ENCODE results near the gene FOXG1. TPM values are rescaled to one million over a fixed set of nuclear protein-coding genes. Genes with fewer than 3 reads are reported as not detected.

The FOXG1 gene
- total RNA-seq, 2 experiments from 2014 or later: not detected

- H3K4me3 Mint-ChIP-seq: no peak overlapping the region
- CTCF ChIA-PET: interaction anchor here (1.0 kb wide), 1 partner anchor 17 kb away, joined by 5 read pairs; no protein-coding TSS in a partner anchor
- no peak for DNase-seq
Observed at GRCh38 chr14:28756884-28757570, 9.6 kb upstream of the FOXG1 start.

GRCh38 chr14:28757786-28758185 is 8.8 kb upstream of the FOXG1 start:
- ChIA-PET CTCF (interaction anchor here (1.0 kb wide), 1 partner anchor 16 kb away, joined by 5 read pairs; no protein-coding TSS in a partner anchor), POLR2A (no interaction called here)
- peaks cover 5% of the 10 kb centered on the region for H3K9me3 Mint-ChIP-seq
- intact Hi-C loops (cut with micrococcal nuclease): no loop called here
- H3K4me3 Mint-ChIP-seq: no peak overlapping the region
- no peak overlapping the region for H3K27ac Mint-ChIP-seq
- H3K27me3 Mint-ChIP-seq: peaks cover 79% of the 10 kb centered on the region
- H3K36me3 Mint-ChIP-seq: peaks cover 8% of the 10 kb centered on the region
- DNase-seq: no peak
- no peaks in the 10 kb centered on the region for H3K4me1 Mint-ChIP-seq (ENCODE audit: low read depth)

More at GRCh38 chr14:28756884-28757570, 9.6 kb upstream of the FOXG1 start:
- Mint-ChIP-seq H3K4me1 (ENCODE audit: low read depth) (no peaks in the 10 kb centered on the region), H3K36me3 (peaks cover 8% of the 10 kb centered on the region), H3K9me3 (peaks cover 5% of the 10 kb centered on the region), H3K27me3 (peaks cover 73% of the 10 kb centered on the region), H3K27ac (no peak overlapping the region)
- intact Hi-C loops (cut with micrococcal nuclease): no loop called here
- POLR2A ChIA-PET: no interaction called here

- Mint-ChIP-seq H3K27me3 (peaks cover 80% of the 10 kb centered on the region), H3K4me1 (ENCODE audit: low read depth) (no peaks in the 10 kb centered on the region), H3K9me3 (peaks cover 5% of the 10 kb centered on the region), H3K27ac (no peak overlapping the region), H3K4me3 (no peak overlapping the region), H3K36me3 (peaks cover 8% of the 10 kb centered on the region)
- no peak for DNase-seq
- CTCF ChIA-PET: no interaction called here
- POLR2A ChIA-PET: no interaction called here
- intact Hi-C loops (cut with micrococcal nuclease): no loop called here
Observed at GRCh38 chr14:28758253-28758884, 8.2 kb upstream of the FOXG1 start.

- POLR2A ChIA-PET: no interaction called here
- H3K27me3 Mint-ChIP-seq: peaks cover 78% of the 10 kb centered on the region
- H3K36me3 Mint-ChIP-seq: peaks cover 8% of the 10 kb centered on the region
- no peaks in the 10 kb centered on the region for H3K4me1 Mint-ChIP-seq (ENCODE audit: low read depth)
- peaks cover 5% of the 10 kb centered on the region for H3K9me3 Mint-ChIP-seq
- no peak overlapping the region for H3K27ac Mint-ChIP-seq
- H3K4me3 Mint-ChIP-seq: no peak overlapping the region
- CTCF ChIA-PET: no interaction called here
- intact Hi-C loops (cut with micrococcal nuclease): no loop called here
- DNase-seq: no peak
Observed at GRCh38 chr14:28758885-28759652, 7.5 kb upstream of the FOXG1 start.

- no peak for DNase-seq
- Mint-ChIP-seq H3K4me3 (no peak overlapping the region), H3K36me3 (peaks cover 9% of the 10 kb centered on the region), H3K27ac (no peak overlapping the region), H3K9me3 (peaks cover 5% of the 10 kb centered on the region), H3K27me3 (peaks cover 77% of the 10 kb centered on the region), H3K4me1 (ENCODE audit: low read depth) (no peaks in the 10 kb centered on the region)
- intact Hi-C loops (cut with micrococcal nuclease): no loop called here
- ChIA-PET CTCF (no interaction called here), POLR2A (no interaction called here)
Observed at GRCh38 chr14:28759653-28760313, 6.8 kb upstream of the FOXG1 start.

GRCh38 chr14:28760431-28760996 is 6.1 kb upstream of the FOXG1 start:
- no peak overlapping the region for H3K27ac Mint-ChIP-seq
- H3K4me3 Mint-ChIP-seq: no peak overlapping the region
- CTCF ChIA-PET: no interaction called here
- DNase-seq: no peak
- peaks cover 10% of the 10 kb centered on the region for H3K36me3 Mint-ChIP-seq
- H3K27me3 Mint-ChIP-seq: peaks cover 77% of the 10 kb centered on the region
- peaks cover 3% of the 10 kb centered on the region for H3K4me1 Mint-ChIP-seq (ENCODE audit: low read depth)
- peaks cover 5% of the 10 kb centered on the region for H3K9me3 Mint-ChIP-seq
- POLR2A ChIA-PET: no interaction called here
- intact Hi-C loops (cut with micrococcal nuclease): no loop called here

- peaks cover 5% of the 10 kb centered on the region for H3K9me3 Mint-ChIP-seq
- POLR2A ChIA-PET: no interaction called here
- no peak for DNase-seq
- H3K27me3 Mint-ChIP-seq: peaks cover 73% of the 10 kb centered on the region
- CTCF ChIA-PET: interaction anchor here (0.6 kb wide), 1 partner anchor 1105 kb away, joined by 3 read pairs; no protein-coding TSS in a partner anchor
- H3K27ac Mint-ChIP-seq: no peak overlapping the region
- no peak overlapping the region for H3K4me3 Mint-ChIP-seq
- H3K4me1 Mint-ChIP-seq (ENCODE audit: low read depth): peaks cover 7% of the 10 kb centered on the region
- intact Hi-C loops (cut with micrococcal nuclease): no loop called here
- peaks cover 10% of the 10 kb centered on the region for H3K36me3 Mint-ChIP-seq
Observed at GRCh38 chr14:28761438-28762291, 4.9 kb upstream of the FOXG1 start.

- Mint-ChIP-seq H3K27ac (no peak overlapping the region), H3K9me3 (peaks cover 5% of the 10 kb centered on the region), H3K36me3 (peaks cover 8% of the 10 kb centered on the region), H3K27me3 (peaks cover 69% of the 10 kb centered on the region), H3K4me3 (no peak overlapping the region), H3K4me1 (ENCODE audit: low read depth) (peaks cover 7% of the 10 kb centered on the region)
- POLR2A ChIA-PET: no interaction called here
- DNase-seq: no peak
- CTCF ChIA-PET: no interaction called here
- intact Hi-C loops (cut with micrococcal nuclease): no loop called here
Observed at GRCh38 chr14:28762303-28762954, 4.2 kb upstream of the FOXG1 start.

- H3K27me3 Mint-ChIP-seq: peaks cover 68% of the 10 kb centered on the region
- no peak overlapping the region for H3K4me3 Mint-ChIP-seq
- H3K27ac Mint-ChIP-seq: no peak overlapping the region
- H3K4me1 Mint-ChIP-seq (ENCODE audit: low read depth): peaks cover 7% of the 10 kb centered on the region
- peaks cover 7% of the 10 kb centered on the region for H3K9me3 Mint-ChIP-seq
- intact Hi-C loops (cut with micrococcal nuclease): no loop called here
- H3K36me3 Mint-ChIP-seq: peaks cover 12% of the 10 kb centered on the region
- DNase-seq: no peak
- ChIA-PET CTCF (no interaction called here), POLR2A (no interaction called here)
Observed at GRCh38 chr14:28762955-28763326, 3.6 kb upstream of the FOXG1 start.

GRCh38 chr14:28763751-28764256 is 2.8 kb upstream of the FOXG1 start:
- H3K27me3 Mint-ChIP-seq: peaks cover 68% of the 10 kb centered on the region
- POLR2A ChIA-PET: interaction anchor here (0.6 kb wide), 1 partner anchor 28 kb away, joined by 3 read pairs; no protein-coding TSS in a partner anchor

More at GRCh38 chr14:28763751-28764256, 2.8 kb upstream of the FOXG1 start:
- Mint-ChIP-seq H3K36me3 (peaks cover 20% of the 10 kb centered on the region), H3K4me1 (ENCODE audit: low read depth) (peaks cover 8% of the 10 kb centered on the region), H3K4me3 (no peak overlapping the region), H3K9me3 (peaks cover 12% of the 10 kb centered on the region), H3K27ac (no peak overlapping the region)
- CTCF ChIA-PET: no interaction called here
- no peak for DNase-seq
- intact Hi-C loops (cut with micrococcal nuclease): no loop called here
